GM18867 (cell line): ENCODE measurements around the gene ZNF331.

Experiments
- ATAC-seq: cut with Tn5 transposase; IDR thresholded peaks from one replicate; pipeline ENCODE4 v1.9.1; 2021; ENCODE audit warnings: mild to moderate bottlenecking, moderate library complexity; ENCODE audit not compliant: unreplicated experiment

Gene ZNF331

GRCh38 chr19:53626486-53626885, 88.5 kb downstream of the ZNF331 start:
- no peak for ATAC-seq

GRCh38 chr19:53626976-53627375, 89.0 kb downstream of the ZNF331 start:
- ATAC-seq, result no peak
